ENCODE data around the gene FOXJ3. TPM values are rescaled to one million over a fixed set of nuclear protein-coding genes. Genes with fewer than 3 reads are reported as not detected.

Gene FOXJ3
- total RNA-seq, 1 experiment from 2014 or later, result 51.1 TPM

GRCh38 chr1:42157667-42158066 lies 177.4 kb downstream of the FOXJ3 start:
- H3K4me2 ChIP-seq (ENCODE audit: low read length), result no peak overlapping the region
- no peaks in the 10 kb centered on the region for H3K9me3 ChIP-seq (ENCODE audit: control insufficient read depth in 1 of 2, insufficient read depth in 1 of 2, low read depth in 1 of 2, low read length in 2 of 2)
- no peaks in the 10 kb centered on the region for H3K4me1 ChIP-seq (ENCODE audit: control insufficient read depth in 1 of 2, insufficient read depth in 2 of 2, low read length in 2 of 2)
- ChIA-PET POLR2A (no interaction called here), RAD21 (ENCODE audit: low non-redundant PET in 1 of 2, low total read pairs in 2 of 2, uncharacterized antibody in 2 of 2, unreplicated experiment in 2 of 2) (no interaction called here), CTCF (no interaction called here)
- no peak overlapping the region for H3K27ac ChIP-seq (ENCODE audit: low read depth, low read length)
- H3K9me2 ChIP-seq (ENCODE audit: insufficient read depth), result no peaks in the 10 kb centered on the region
- ATAC-seq (peak; percentile 85), DNase-seq (ENCODE audit: low read depth, low spot score) (peak; percentile 31)
- no peak overlapping the region for H3K4me3 ChIP-seq (replicated peaks in 1 of 2; ENCODE audit: low read depth in 1 of 2, low read length in 2 of 2)
- intact Hi-C loops (cut with micrococcal nuclease), result no loop called here
- H3K27me3 ChIP-seq (ENCODE audit: insufficient read depth, low read length), result no peaks in the 10 kb centered on the region
- H2AFZ ChIP-seq (ENCODE audit: low read depth, low read length, poor library complexity, severe bottlenecking), result peak overlapping the region; percentile 84
- no peaks in the 10 kb centered on the region for H3K36me3 ChIP-seq (ENCODE audit: control insufficient read depth in 1 of 2, insufficient read depth in 2 of 2, low read length in 2 of 2)
- H3K79me2 ChIP-seq (ENCODE audit: insufficient read depth, low read length), result no peaks in the 10 kb centered on the region
- H3K9ac ChIP-seq (ENCODE audit: low read length), result no peak overlapping the region
- no peaks in the 10 kb centered on the region for H4K20me1 ChIP-seq (ENCODE audit: insufficient read depth)
- no TSS peak for BruUV-seq (replicated peaks)
- TF ChIP-seq JUND (IDR thresholded peaks at IDR 0.05), result no peak
- no peak for TF ChIP-seq ZFX (IDR thresholded peaks at IDR 0.05)
- no peak for TF ChIP-seq POLR2A (IDR thresholded peaks at IDR 0.05; ENCODE audit: borderline replicate concordance, extremely low read depth, insufficient read depth, insufficient read length)
- TF ChIP-seq CTCF (IDR thresholded peaks at IDR 0.05 in 2 of 3, conservative IDR thresholded peaks at IDR 0.05 in 1 of 3; ENCODE audit: borderline replicate concordance in 1 of 3, insufficient read depth in 1 of 3, low read depth in 2 of 3, low read length in 2 of 3), result peak; percentile 20 to 29 (median 21); a peak in 4 of 6 replicates
- TF ChIP-seq SP1 (IDR thresholded peaks at IDR 0.05; ENCODE audit: low read depth), result no peak
- TF ChIP-seq YY1 (IDR thresholded peaks at IDR 0.05; ENCODE audit: extremely low read depth, insufficient replicate concordance, low read depth, low read length), result no peak
- TF ChIP-seq RAD21 (IDR thresholded peaks at IDR 0.05; ENCODE audit: low read depth), result peak; percentile 53
- no peak for TF ChIP-seq ZBTB33 (IDR thresholded peaks at IDR 0.05; ENCODE audit: extremely low read depth, insufficient replicate concordance, low read length)
- TF ChIP-seq MAX (IDR thresholded peaks at IDR 0.05), result peak; percentile 68
- no peak for TF ChIP-seq SRF (IDR thresholded peaks at IDR 0.05; ENCODE audit: low read depth)
- TF ChIP-seq CBX3 (IDR thresholded peaks at IDR 0.05; ENCODE audit: low read depth), result no peak
- TF ChIP-seq EZH2phosphoT487 (IDR thresholded peaks at IDR 0.05; ENCODE audit: borderline replicate concordance), result no peak
- TF ChIP-seq EZH2 (IDR thresholded peaks at IDR 0.05), result no peak
- TF ChIP-seq ZNF274 (IDR thresholded peaks at IDR 0.05; ENCODE audit: low read depth, low read length), result no peak
- TF ChIP-seq ATF3 (IDR thresholded peaks at IDR 0.05), result no peak
- TF ChIP-seq SIN3A (IDR thresholded peaks at IDR 0.05; ENCODE audit: low read depth), result no peak
- TF ChIP-seq REST (IDR thresholded peaks at IDR 0.05; ENCODE audit: low read depth), result no peak
- no peak for TF ChIP-seq FOSL1 (IDR thresholded peaks at IDR 0.05; ENCODE audit: low read depth)
